Mesodermal cell (in vitro differentiated cells): ENCODE results near the gene PLEKHG3.

Experiments
- H3K27ac ChIP-seq: 2 replicates; pipeline ENCODE4 v1.7.0; 2013; ENCODE audit warnings: mild to moderate bottlenecking, low read depth, low read length, moderate library complexity; ENCODE audit not compliant: severe bottlenecking
- H3K36me3 ChIP-seq: 2 replicates; pipeline ENCODE4 v1.7.1; 2013; ENCODE audit warnings: mild to moderate bottlenecking, low read length, moderate library complexity; ENCODE audit not compliant: control insufficient read depth, insufficient read depth
- H3K4me1 ChIP-seq: one replicate; pipeline ENCODE4 v1.7.1; 2013; ENCODE audit warnings: mild to moderate bottlenecking, low read length; ENCODE audit not compliant: insufficient read depth, control insufficient read depth, poor library complexity, severe bottlenecking
- H3K4me3 ChIP-seq: 2 replicates; pipeline ENCODE4 v1.7.0; 2013; ENCODE audit warnings: low read length, control low read depth, mild to moderate bottlenecking; ENCODE audit not compliant: insufficient read depth, poor library complexity, severe bottlenecking; ENCODE audit errors: extremely low read depth
- H3K9me3 ChIP-seq: 2 replicates; pipeline ENCODE4 v1.7.1; 2013; ENCODE audit warnings: mild to moderate bottlenecking, low read length, moderate library complexity; ENCODE audit not compliant: control insufficient read depth
- WGBS, 2 experiments: methylation state at CpG; one replicate each; pipeline ENCODE4 v1.1.5; 2013; ENCODE audit warnings: missing lambda C conversion rate in 2 of 2; ENCODE audit not compliant: insufficient coverage in 2 of 2; 5-methylcytosine and 5-hydroxymethylcytosine counted together

Gene PLEKHG3

GRCh38 chr14:64675312-64675711 is 28.9 kb upstream of the PLEKHG3 start:
- H3K27ac ChIP-seq: no peak overlapping the region
- no peak overlapping the region for H3K4me3 ChIP-seq
- WGBS, 2 experiments: 92% methylated on average over 3 of the region's 3 CpGs
- no peaks in the 10 kb centered on the region for H3K9me3 ChIP-seq
- H3K4me1 ChIP-seq: no peaks in the 10 kb centered on the region
- H3K36me3 ChIP-seq: no peaks in the 10 kb centered on the region

GRCh38 chr14:64676410-64677008 is 27.7 kb upstream of the PLEKHG3 start:
- no peak overlapping the region for H3K27ac ChIP-seq
- H3K4me1 ChIP-seq: no peaks in the 10 kb centered on the region
- H3K9me3 ChIP-seq: no peaks in the 10 kb centered on the region
- H3K4me3 ChIP-seq: no peak overlapping the region
- H3K36me3 ChIP-seq: no peaks in the 10 kb centered on the region
- WGBS, 2 experiments: 90 to 91% methylated on average over 2 to 3 of the region's 3 CpGs

- WGBS, 2 experiments: 87 to 96% methylated on average over 8 of the region's 10 CpGs
- no peaks in the 10 kb centered on the region for H3K4me1 ChIP-seq
- no peaks in the 10 kb centered on the region for H3K36me3 ChIP-seq
- H3K27ac ChIP-seq: peak overlapping the region; percentile 33
- no peak overlapping the region for H3K4me3 ChIP-seq
- H3K9me3 ChIP-seq: no peaks in the 10 kb centered on the region
Observed at GRCh38 chr14:64680013-64680713, 24.1 kb upstream of the PLEKHG3 start.

GRCh38 chr14:64680714-64681065 is 23.5 kb upstream of the PLEKHG3 start:
- no peaks in the 10 kb centered on the region for H3K4me1 ChIP-seq
- WGBS, 2 experiments: 79 to 96% methylated on average over 3 of the region's 3 CpGs
- H3K9me3 ChIP-seq: no peaks in the 10 kb centered on the region
- no peak overlapping the region for H3K4me3 ChIP-seq
- H3K27ac ChIP-seq: peak overlapping the region; percentile 33
- no peaks in the 10 kb centered on the region for H3K36me3 ChIP-seq

GRCh38 chr14:64681796-64682710 is 22.2 kb upstream of the PLEKHG3 start:
- WGBS, 2 experiments: 89 to 90% methylated on average over 11 to 13 of the region's 15 CpGs
- peaks cover 3% of the 10 kb centered on the region for H3K4me1 ChIP-seq
- H3K27ac ChIP-seq: peak overlapping the region; percentile 29

GRCh38 chr14:64682843-64683242 is 21.4 kb upstream of the PLEKHG3 start:
- H3K4me3 ChIP-seq: no peak overlapping the region
- H3K4me1 ChIP-seq: peaks cover 3% of the 10 kb centered on the region
- H3K36me3 ChIP-seq: no peaks in the 10 kb centered on the region
- no peaks in the 10 kb centered on the region for H3K9me3 ChIP-seq
- no peak overlapping the region for H3K27ac ChIP-seq
- 93 to 97% methylated on average over 5 of the region's 5 CpGs for WGBS, 2 experiments

More at GRCh38 chr14:64681796-64682710, 22.2 kb upstream of the PLEKHG3 start:
- no peaks in the 10 kb centered on the region for H3K9me3 ChIP-seq
- H3K36me3 ChIP-seq: no peaks in the 10 kb centered on the region
- H3K4me3 ChIP-seq: no peak overlapping the region

GRCh38 chr14:64683264-64683663 is 21.0 kb upstream of the PLEKHG3 start:
- no peak overlapping the region for H3K27ac ChIP-seq

GRCh38 chr14:64684091-64684490 is 20.1 kb upstream of the PLEKHG3 start:
- H3K4me3 ChIP-seq: no peak overlapping the region
- H3K27ac ChIP-seq: no peak overlapping the region
- no peaks in the 10 kb centered on the region for H3K36me3 ChIP-seq
- 88% methylated on average over 5 to 6 of the region's 6 CpGs for WGBS, 2 experiments
- H3K4me1 ChIP-seq: peaks cover 3% of the 10 kb centered on the region
- no peaks in the 10 kb centered on the region for H3K9me3 ChIP-seq

More at GRCh38 chr14:64683264-64683663, 21.0 kb upstream of the PLEKHG3 start:
- H3K9me3 ChIP-seq: no peaks in the 10 kb centered on the region
- WGBS, 2 experiments: 92 to 96% methylated on average over 13 of the region's 15 CpGs
- H3K4me3 ChIP-seq: no peak overlapping the region
- no peaks in the 10 kb centered on the region for H3K36me3 ChIP-seq
- H3K4me1 ChIP-seq: peaks cover 3% of the 10 kb centered on the region

GRCh38 chr14:64685371-64686281 is 18.6 kb upstream of the PLEKHG3 start:
- no peaks in the 10 kb centered on the region for H3K36me3 ChIP-seq
- H3K27ac ChIP-seq: no peak overlapping the region
- WGBS, 2 experiments: 68 to 74% methylated on average over 5 to 8 of the region's 10 CpGs
- no peaks in the 10 kb centered on the region for H3K9me3 ChIP-seq
- H3K4me1 ChIP-seq: peaks cover 3% of the 10 kb centered on the region
- no peak overlapping the region for H3K4me3 ChIP-seq

- Histone ChIP-seq H3K27ac (no peak overlapping the region), H3K36me3 (no peaks in the 10 kb centered on the region), H3K9me3 (no peaks in the 10 kb centered on the region), H3K4me3 (no peak overlapping the region), H3K4me1 (peaks cover 3% of the 10 kb centered on the region)
- 83 to 91% methylated on average over 5 to 6 of the region's 7 CpGs for WGBS, 2 experiments
Observed at GRCh38 chr14:64686282-64686615, 18.0 kb upstream of the PLEKHG3 start.
